Suppressor macrophage treated with lipopolysaccharide for 4 hours (primary cell): ENCODE data around the gene NR2C1.

Source experiments
- DNase-seq: peaks from one replicate; pipeline ENCODE4 v3.0.0-alpha.2; 2020

The NR2C1 gene

GRCh38 chr12:95083471-95083870 is 10.1 kb upstream of the NR2C1 start:
- no peak for DNase-seq

GRCh38 chr12:95077341-95077740 is 3.9 kb upstream of the NR2C1 start:
- no peak for DNase-seq

GRCh38 chr12:95074766-95075165 is 1.3 kb upstream of the NR2C1 start:
- no peak for DNase-seq

GRCh38 chr12:95073698-95074520 is 491 bp upstream of the NR2C1 start:
- DNase-seq = no peak

GRCh38 chr12:95070378-95070777 is 3.0 kb downstream of the NR2C1 start:
- no peak for DNase-seq

- no peak for DNase-seq
These were observed 7.1 kb downstream of the NR2C1 start for GRCh38 chr12:95066091-95066855.

- no peak for DNase-seq
These were observed 12.5 kb downstream of the NR2C1 start for GRCh38 chr12:95060951-95061350.

- DNase-seq = no peak
These were observed 13.4 kb downstream of the NR2C1 start for GRCh38 chr12:95059984-95060383.

- DNase-seq = no peak
These were observed 16.0 kb downstream of the NR2C1 start for GRCh38 chr12:95057424-95057823.

GRCh38 chr12:95055057-95055456 is 18.4 kb downstream of the NR2C1 start:
- DNase-seq = no peak

- no peak for DNase-seq
These were observed 19.2 kb downstream of the NR2C1 start for GRCh38 chr12:95054206-95054605.

GRCh38 chr12:95051241-95051640 is 22.2 kb downstream of the NR2C1 start:
- DNase-seq = no peak

- no peak for DNase-seq
These were observed 35.5 kb downstream of the NR2C1 start for GRCh38 chr12:95037906-95038305.

GRCh38 chr12:95034750-95035149 is 38.7 kb downstream of the NR2C1 start:
- DNase-seq = no peak

- DNase-seq = no peak
These were observed 50.9 kb downstream of the NR2C1 start for GRCh38 chr12:95022477-95022876.

- no peak for DNase-seq
These were observed 55.9 kb downstream of the NR2C1 start for GRCh38 chr12:95017482-95017881.

GRCh38 chr12:95016120-95016519 is 57.3 kb downstream of the NR2C1 start:
- no peak for DNase-seq

- no peak for DNase-seq
These were observed 58.9 kb downstream of the NR2C1 start for GRCh38 chr12:95014554-95014953.

- no peak for DNase-seq
These were observed 67.2 kb downstream of the NR2C1 start for GRCh38 chr12:95006206-95006605.

GRCh38 chr12:95004610-95005009 is 68.8 kb downstream of the NR2C1 start:
- DNase-seq = peak; percentile 68

GRCh38 chr12:95003921-95004272 is 69.5 kb downstream of the NR2C1 start:
- no peak for DNase-seq

GRCh38 chr12:95003213-95003920 is 70.1 kb downstream of the NR2C1 start, which contains the start of gene NDUFA12:
Gene NDUFA12, minus strand, starts transcription at chr12:95003697. Its CDS starts 17 bp downstream, at chr12:95003680.
- DNase-seq = peak; percentile 98

- peak; percentile 2 for DNase-seq
These were observed 70.7 kb downstream of the NR2C1 start for GRCh38 chr12:95002754-95003153.

- peak; percentile 4 for DNase-seq
These were observed 75.1 kb downstream of the NR2C1 start for GRCh38 chr12:94998326-94998725.
